GM18505 (cell line): ENCODE data around the gene FAM20A.
"Not testable (repeated sequence)": the region's sequence is repeated elsewhere in the genome, so short reads cannot be mapped to it uniquely, and the experiment has no call there.

Experiments used
- ATAC-seq: cut with Tn5 transposase; IDR thresholded peaks from one replicate; pipeline ENCODE4 v1.9.1; 2021; ENCODE audit not compliant: unreplicated experiment
- POLR2A ChIP-seq: IDR thresholded peaks from 4 replicates; pipeline ENCODE4 v1.6.1; 2011; ENCODE audit warnings: borderline replicate concordance; ENCODE audit not compliant: insufficient read depth, insufficient read length; ENCODE audit errors: extremely low read depth

Gene FAM20A

DNA sequence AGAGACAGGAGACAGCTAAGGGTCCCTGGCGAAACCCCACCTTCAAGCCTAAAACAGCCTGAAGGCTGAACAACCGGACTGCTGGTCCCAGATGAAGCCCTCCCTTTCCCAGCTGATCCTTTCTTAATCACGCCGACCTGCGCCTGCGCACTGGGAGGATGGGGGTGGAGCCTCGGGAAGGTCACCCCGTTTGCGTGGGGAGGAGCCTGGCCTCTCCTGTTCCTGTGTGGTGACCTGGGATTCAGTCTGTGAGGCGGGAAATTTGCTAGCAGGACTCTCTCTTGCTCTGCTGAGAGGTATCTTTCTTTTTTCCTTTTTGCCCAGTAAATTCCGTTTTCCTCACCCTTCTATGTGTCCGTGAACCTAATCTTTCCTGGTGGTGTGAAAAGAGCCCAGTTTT lies 9.6 kb downstream of the FAM20A start:
- no peak for ATAC-seq
- no peak for TF ChIP-seq POLR2A

- no peak for ATAC-seq
- no peak for TF ChIP-seq POLR2A
These were observed 12.1 kb downstream of the FAM20A start for GRCh38 chr17:68589086-68589485.

- ATAC-seq: no peak
- TF ChIP-seq POLR2A: no peak
These were observed 12.8 kb downstream of the FAM20A start for GRCh38 chr17:68588362-68588761.

DNA sequence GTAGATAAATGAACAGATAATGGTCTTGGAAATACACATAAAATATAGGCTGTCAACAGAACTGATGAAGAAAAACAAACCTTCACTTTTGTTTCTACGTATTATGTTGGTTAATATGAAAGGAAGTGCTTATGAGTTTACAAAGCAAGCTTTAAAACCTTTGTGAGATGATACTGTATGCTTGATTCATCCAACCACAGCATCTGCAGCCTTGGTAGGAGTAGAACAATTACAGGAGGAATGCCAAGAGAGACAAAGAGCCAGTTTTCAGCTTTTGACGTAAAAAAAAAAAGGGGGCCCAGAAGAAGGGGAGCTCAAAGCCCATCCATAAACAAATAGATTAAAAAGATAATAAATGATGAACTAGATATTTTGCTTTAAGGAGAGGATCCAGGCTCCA lies 13.3 kb downstream of the FAM20A start:
- ATAC-seq: no peak
- TF ChIP-seq POLR2A: no peak

GRCh38 chr17:68587026-68587425 lies 14.1 kb downstream of the FAM20A start:
- no peak for ATAC-seq
- TF ChIP-seq POLR2A: no peak

DNA sequence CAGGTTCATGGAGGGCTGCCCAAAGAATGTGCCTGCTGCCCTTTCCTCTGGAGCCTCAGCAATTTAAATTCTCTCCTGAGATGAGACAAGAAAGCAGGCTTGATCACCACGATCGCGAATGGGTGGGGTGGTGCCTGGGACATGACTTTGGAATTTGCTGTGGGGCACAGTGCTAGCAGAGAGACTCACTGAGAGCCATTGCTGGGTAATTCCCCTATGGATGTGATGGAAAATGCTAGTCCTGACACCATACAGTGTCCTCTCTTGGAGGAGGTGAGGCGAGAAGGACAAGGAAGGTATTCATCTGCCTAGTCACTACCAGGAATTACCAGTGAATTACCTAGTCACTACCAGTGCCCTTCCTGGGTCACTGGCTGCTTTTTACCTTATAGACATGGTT lies 15.5 kb downstream of the FAM20A start:
- ATAC-seq: no peak
- no peak for TF ChIP-seq POLR2A

DNA sequence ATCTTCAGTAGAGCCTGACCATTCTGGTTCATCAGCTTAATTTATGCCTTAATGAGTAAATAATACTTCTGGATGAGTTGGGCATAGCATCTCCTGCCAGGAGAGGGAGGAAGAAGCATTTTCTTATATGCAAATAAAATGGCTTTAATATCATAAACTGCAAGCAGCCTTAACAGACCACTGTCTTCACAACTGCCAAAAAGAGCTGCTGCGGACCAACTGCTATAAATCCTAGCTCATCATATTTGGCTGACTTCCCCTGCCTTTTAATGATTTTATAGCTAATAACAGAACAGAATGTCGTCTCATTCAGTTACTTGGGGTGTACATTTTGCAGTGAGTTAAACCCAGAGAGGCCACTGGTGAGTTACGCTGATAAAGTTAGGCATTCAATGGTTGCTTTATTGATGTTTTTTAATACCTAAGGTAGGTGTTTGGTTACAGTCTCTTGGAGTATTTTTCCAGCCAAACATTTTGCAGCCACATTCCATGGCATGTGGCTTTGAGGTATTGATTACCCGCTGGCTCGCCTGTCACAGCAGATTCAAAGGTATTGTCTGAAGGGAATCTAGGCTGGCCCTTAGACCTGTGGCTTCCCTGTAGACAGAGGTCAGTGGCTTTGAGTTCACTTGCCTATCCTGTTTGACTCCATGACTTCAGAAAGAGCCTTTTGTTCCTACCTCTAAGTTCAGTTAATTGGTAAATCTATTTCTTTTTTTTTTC lies 16.4 kb downstream of the FAM20A start:
- no peak for TF ChIP-seq POLR2A
- ATAC-seq: no peak

DNA sequence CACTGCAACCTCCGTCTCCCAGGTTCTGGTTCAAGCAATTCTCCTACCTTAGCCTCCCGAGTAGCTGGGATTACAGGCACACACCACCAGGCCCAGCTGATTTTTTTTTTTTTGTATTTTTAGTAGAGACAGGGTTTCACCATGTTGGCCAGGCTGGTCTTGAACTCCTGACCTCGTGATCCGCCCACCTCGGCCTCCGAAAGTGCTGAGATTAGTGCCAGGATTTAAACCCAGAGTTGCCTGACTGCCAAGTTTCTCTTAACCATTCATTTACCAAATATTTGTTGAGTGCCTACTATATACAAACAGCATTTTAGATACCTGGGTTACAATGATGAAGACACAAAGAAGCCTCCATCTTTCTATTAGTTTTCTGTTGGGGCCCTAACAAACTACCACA lies 18.3 kb downstream of the FAM20A start:
- not testable (repeated sequence) for ATAC-seq

DNA sequence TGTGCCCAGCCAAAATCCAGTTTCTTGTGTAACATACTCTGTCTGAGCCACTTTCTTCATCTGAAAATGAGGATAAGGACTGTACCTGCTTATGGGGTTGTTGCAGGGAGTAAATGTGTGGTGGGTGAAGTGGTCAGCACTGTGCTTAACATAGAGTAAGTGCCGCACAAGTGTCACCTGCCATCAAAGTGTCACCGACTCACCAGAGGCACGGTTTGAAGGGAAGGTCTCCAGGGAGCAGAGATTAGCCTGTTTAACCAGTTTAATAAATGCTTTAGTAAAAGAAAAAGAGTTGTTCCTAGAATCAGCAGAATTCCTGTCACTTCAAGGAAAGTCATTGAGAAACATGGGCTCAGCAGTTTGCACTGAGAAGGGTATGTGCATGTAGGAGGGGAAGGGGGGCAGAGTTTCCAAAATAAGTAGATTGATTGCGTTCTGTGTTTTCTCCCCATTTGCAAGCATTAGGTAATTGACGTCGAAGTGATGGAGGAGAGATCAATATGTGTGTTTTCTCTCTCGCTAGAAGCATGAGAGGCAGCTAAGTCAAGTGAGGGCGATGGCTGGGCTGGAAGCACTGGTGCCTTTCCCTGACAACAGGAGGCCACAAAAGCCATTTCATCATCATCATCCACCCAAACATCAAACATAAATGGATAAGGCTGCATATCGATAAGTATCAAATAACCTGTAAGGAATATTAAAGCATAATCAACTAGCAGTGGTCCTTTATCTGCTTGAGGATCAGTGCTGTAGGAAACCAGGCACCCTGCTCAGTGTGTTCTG lies 19.1 kb downstream of the FAM20A start:
- no peak for ATAC-seq

DNA sequence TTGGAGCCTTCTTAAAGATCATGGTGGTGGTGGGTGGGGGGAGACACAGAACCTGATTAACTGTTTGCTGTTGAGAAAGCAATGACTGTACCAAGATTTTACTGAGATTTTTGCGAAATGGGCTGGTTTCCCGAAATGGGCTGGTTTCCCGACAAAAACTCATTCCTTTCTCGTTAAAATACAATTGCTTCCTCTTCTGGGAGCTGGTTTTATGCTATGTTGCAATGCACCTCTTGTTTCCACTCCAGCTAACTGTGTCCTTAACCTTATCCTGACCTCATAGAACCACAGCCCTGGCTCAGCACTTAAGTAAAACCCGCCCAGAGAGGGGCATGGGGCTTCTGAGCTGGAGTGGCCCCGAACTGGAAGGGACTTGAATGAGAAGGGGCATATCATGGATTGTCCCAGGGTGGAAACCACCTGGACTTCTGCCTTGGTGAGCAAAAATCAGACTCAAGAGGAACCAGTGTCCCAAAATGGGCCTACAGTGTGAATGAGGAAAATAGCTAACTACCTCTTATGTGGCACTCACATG lies 20.9 kb downstream of the FAM20A start:
- no peak for TF ChIP-seq POLR2A
- no peak for ATAC-seq

More for the DNA sequence above, 19.1 kb downstream of the FAM20A start:
- no peak for TF ChIP-seq POLR2A

GRCh38 chr17:68579194-68579927 lies 21.8 kb downstream of the FAM20A start:
- no peak for TF ChIP-seq POLR2A
- no peak for ATAC-seq

- no peak for ATAC-seq
These were observed 22.9 kb downstream of the FAM20A start for GRCh38 chr17:68578236-68578635.

GRCh38 chr17:68577497-68577821 lies 23.7 kb downstream of the FAM20A start:
- no peak for TF ChIP-seq POLR2A
- no peak for ATAC-seq

More at GRCh38 chr17:68578236-68578635, 22.9 kb downstream of the FAM20A start:
- no peak for TF ChIP-seq POLR2A
